Activated CD4-positive, alpha-beta T cell treated with anti-CD3 and anti-CD28 coated beads for 4 hours (primary cell): ENCODE results near the gene CDCA7.
A peak's percentile ranks its signal among the peaks of the same experiment; 100 is the strongest.
"Not testable (repeated sequence)": the region's sequence is repeated elsewhere in the genome, so short reads cannot be mapped to it uniquely, and the experiment has no call there.

ENCODE experiments used
- DNase-seq, 2 donors: peaks; one replicate each; pipeline ENCODE4 v3.0.0-alpha.2; 2020

CDCA7 gene

DNA sequence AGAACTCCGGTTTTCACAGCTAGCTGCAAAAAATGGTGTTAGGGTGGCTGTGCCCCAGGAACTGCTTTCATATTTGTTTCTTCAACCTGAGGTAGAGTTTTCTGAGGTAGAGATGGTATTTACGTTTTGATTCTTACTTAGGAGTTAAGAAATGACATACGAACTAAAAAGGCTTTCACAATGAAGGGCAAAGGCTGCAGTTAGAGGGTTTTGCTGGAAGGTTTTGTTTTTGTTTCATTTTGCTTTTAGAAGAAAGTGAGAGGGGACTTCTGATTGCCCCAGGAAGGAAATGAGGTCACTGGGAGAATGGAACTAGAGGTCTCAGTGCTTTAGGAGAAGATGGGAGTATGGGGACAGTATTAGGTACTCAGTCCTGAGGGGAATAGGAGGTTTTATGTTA is 15.5 kb downstream of the CDCA7 start:
- no peak for DNase-seq

DNA sequence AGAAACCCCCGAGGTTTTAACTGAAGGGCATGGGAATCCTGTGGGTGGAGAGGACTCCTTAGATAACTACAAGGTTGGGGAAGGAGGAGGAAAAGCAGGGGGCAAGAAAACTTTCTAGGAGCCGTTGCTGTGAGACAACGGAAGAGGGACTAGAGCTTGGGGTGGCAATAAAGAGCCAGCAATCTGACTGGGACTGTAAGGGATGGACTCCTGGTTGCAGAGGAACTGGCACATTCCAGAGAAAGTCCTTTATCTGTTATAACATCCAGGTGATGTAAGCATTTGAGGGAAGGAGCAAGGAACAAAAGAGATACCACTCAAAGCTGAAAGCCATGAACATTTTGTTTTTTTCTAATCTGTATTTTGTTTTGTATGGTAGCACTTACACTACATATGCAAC is 16.4 kb downstream of the CDCA7 start:
- DNase-seq = no peak

DNA sequence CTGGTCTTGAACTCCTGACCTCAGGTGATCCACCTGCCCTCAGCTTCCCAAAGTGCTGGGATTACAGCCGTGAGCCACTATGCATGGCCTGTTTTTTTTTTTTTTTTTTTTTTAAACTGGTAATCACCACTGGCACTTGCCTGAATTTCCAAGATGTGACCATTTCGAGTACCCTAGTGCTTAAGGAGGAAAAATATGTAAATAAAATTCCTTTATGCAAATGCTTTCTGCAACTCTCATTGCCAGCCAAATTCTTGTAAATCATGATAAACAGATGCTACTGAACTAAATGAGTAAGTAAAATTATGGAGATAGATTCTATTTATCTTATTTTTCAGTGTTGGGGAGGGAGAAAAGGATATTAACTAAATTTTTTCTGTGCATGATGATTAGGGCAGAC is 18.6 kb downstream of the CDCA7 start:
- DNase-seq = no peak

DNA sequence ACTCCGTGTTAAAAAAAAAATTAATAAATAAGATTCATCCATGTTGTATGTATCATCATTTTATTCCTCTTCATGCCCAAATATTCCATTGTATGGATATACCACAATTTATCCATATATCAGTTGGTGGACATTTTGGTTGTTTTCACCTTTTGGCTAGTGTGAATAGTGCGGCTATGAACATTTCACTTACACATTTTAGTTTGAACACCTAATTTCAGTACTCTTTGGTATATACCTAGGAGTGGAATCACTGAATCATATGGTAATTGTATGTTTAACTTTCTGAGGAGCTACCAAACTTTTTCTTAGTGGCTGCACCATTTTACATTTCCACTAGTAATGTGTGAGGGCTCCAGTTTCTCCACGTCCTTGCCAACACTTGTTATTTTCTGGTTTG is 20.0 kb downstream of the CDCA7 start:
- DNase-seq = no peak

DNA sequence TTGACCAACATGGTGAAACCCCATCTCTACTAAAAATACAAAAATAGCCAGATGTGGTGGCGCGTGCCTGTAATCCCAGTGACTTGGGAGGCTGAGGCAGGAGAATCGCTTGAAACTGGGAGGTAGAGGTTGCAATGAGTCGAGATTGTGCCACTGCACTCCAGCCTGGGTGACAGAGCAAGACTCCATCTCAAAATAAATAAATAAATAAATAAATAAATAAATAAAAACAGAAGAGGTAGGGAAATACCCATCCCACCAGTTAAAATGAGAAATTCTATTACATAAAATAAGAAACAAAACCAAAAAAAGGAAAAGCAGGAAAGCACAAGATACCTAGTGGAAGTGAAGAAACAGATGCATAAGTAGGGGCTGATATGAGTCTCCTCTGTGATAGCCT is 30.9 kb downstream of the CDCA7 start:
- not testable (repeated sequence) for DNase-seq

DNA sequence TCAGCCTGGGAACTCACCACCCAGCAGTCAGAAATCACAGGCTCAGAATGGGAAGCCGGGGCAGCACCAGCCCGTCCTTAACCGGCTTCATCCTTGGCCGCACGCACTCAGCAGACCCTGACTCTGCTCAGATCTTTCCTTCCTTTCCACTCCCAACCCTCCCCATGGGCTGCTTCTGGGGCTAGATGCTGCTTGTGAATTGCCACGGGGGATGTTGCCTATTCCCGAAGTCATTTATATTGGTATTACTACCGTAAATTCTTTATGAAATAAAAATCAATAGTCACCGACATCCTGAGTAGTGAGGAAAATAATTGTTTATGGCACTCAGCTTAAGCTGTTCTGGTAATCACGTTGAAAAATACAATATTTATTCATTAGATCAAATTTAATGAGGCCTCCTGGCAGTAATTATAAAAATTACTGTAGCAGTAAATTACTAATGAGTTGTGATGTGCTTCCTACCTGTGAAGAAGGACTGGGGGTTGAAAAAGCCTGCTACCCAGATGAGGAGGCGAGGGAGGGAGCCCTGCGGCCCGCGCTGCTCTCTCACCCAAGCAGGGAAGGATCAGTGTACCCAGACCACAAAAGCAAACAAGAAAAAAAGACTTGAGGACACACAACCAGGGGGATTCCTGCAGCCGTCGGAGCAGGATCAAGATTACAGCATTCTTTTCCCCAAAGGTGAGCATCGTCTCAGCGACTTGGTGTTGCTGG is 31.5 kb downstream of the CDCA7 start:
- DNase-seq = no peak

DNA sequence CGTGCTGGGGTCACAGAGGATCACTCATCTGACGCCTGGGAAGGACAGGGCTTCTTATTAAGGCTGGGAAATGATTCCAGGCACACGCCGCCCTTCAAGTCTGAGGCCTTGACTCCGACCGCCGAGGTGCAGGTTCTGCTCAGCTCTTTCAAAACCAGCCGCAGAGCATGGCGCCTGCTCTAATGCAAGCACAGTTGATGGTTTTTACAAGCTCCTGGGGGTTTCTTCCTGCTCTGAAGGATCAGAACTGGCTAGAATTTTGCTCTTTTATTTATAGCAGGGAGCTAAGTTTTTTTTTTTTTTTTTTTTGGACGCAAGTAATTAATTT is 32.0 kb downstream of the CDCA7 start:
- DNase-seq = no peak

DNA sequence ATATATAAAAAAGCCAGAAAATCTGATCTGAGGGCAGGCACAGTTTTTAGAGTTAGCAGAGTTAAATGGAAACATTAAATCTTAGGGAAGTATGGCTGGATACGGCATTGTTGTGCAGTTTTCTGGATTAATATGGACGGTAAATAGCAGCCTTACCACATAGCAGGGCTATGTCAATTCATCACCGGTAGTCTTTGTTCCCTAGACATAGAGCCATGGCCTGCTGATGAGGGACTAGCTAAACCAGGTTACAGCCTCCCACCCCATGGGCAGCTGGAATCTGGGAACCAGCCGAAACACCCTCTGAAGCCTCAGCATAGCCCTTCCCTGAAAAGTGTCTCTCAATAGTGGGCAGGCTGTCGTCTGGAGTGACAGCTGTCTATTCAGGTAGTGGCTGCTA is 32.4 kb downstream of the CDCA7 start:
- DNase-seq = no peak

DNA sequence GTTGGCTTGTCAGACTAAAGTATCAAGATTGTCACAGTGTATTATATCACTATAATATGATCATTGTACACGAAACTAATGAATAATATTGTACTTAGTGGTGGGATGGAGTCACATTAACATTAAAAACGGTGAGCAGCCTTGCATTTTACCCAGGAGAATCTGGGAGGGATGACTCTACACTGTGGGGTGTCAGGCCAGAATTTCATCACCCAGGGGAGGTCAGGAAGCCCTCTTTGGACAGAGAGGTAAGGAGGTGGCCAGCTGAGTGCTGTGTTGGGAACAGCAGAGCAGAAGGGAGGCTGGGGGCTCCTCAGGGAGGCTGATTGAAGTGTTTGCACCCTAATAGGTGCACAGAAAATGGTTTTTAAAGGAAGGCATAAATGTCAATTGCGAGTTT is 33.0 kb downstream of the CDCA7 start:
- no peak for DNase-seq

DNA sequence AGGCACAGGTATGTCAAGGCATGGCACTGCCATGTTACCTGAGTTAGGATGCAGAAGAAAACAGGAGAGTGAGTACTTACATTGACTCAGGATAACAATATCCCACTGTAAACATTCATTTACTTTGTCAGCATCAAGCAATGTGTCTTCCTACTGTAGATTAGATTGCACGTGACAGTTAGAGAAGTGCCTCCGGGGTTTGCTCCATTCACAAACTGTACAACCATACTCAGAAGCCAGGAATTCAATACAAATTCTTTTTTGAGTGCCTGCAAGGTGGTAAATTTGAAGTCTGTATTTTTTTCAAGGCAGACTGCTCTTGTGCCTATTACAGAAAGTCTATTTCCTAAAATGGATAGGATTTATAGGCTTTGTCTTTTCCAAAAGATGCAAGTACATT is 34.1 kb downstream of the CDCA7 start:
- DNase-seq = no peak

DNA sequence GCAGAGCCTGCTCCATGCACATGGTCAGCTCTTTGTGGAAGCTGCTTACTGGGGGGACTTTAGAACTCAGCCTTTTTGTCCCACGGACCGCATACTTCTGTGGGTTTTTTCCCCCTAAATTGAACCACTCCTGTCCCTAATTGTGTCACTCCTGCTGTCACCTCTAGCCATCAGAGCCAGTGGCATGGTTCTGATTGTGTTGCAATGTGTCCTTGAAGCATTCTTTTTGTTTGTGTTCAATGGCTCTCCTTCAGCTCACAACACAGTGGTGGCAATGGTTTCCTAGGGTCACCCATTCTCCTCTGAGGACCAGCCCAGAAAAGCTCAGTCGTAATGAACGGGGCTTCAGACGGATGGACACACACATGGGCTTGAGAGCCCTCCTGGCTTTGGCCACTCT is 35.4 kb downstream of the CDCA7 start:
- no peak for DNase-seq

DNA sequence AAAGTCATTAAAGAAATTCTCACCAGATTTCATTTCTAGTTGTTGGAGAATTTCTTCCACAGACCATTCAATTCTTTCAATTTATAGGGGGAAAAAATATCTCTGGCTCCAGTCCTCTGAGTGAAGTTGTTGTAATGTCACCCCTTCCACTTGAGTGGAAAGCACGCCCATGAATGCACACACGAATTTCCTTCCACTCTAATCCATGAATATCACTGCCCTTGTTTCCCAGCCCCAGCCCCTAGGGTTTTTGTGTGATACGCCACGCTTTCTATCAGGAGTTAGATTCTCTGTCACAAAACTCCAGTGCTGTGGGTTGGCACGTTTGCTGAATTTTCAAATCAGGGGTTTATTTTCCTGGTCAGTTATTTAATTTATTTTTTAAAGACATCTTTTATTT is 38.1 kb downstream of the CDCA7 start:
- DNase-seq = no peak

DNA sequence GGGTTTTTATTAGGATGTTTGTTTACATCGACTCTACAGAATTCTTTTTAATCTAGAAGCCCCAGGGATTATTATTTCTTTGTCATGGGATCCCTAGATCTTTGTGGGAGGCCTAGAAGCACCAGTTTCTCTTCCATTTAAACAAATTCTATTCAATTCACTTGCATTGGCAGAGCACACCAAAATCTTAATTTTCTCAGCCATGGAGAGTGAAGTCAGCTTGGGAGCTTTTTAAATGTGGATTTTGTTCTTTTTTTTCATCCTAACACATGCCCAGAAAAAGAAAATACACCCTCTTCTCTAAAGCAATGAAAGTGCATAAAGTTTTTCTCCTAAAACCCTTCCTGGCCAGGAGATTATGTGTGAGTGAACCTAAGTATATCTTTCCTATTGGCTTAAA is 38.5 kb downstream of the CDCA7 start:
- no peak for DNase-seq

DNA sequence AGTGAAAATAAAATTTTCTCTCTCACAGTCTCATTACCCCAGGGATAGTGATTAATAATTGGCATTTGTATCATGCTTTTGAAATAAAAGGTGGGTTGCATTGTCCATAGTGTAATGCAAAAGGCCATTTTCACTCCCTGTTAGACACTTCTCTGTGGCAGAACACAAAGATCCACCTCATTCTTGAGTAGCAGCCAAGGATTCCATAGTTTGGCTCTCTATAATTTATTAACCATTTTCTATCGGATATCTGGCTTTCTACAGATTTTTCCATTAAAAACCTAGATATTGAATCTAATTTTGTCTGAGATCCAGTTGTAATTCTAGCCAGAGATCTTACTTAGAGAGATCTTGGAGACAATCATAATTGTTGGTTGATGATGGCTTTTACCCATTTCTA is 39.0 kb downstream of the CDCA7 start:
- no peak for DNase-seq

DNA sequence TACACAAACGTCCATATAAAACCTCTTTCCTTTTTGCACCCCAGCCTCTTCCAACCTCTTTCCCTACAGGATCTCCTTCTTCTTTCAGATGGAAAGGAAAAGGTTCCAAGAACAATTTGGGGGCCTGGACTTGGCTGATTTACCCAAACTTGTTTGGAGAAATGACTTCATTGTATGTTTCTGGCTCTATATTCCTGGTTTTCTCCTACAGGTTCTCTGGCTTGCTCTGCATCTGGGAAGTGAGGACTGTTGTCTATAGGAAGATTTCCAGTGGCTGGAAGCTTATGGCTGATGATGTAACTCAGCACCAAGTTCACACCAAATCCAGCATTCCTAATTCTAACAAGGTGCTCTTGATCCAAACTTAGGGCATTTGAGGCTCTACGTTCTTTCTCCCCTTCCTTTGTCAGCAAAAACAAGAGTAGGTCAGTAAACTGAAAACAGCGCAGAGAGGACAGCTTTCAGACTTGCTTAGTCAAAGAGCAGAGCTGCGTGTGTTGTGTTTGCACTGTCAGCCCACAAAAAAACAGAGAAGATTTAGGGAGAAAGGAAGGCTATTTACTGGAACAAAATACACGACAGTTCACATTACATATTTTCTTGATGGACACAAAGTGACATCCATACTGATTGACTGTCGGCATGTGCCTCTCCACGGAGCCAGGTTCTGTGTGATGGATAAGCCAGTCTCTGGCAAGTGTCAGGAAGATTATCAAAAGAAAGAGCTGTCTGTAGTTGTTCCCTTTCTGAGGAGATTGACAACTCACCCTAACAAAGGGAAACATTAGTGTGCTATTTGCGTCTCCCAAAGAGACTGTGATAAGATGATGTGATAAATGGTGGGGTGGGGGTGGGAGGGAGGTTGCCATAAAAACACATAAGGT is 39.7 kb downstream of the CDCA7 start:
- DNase-seq = no peak

DNA sequence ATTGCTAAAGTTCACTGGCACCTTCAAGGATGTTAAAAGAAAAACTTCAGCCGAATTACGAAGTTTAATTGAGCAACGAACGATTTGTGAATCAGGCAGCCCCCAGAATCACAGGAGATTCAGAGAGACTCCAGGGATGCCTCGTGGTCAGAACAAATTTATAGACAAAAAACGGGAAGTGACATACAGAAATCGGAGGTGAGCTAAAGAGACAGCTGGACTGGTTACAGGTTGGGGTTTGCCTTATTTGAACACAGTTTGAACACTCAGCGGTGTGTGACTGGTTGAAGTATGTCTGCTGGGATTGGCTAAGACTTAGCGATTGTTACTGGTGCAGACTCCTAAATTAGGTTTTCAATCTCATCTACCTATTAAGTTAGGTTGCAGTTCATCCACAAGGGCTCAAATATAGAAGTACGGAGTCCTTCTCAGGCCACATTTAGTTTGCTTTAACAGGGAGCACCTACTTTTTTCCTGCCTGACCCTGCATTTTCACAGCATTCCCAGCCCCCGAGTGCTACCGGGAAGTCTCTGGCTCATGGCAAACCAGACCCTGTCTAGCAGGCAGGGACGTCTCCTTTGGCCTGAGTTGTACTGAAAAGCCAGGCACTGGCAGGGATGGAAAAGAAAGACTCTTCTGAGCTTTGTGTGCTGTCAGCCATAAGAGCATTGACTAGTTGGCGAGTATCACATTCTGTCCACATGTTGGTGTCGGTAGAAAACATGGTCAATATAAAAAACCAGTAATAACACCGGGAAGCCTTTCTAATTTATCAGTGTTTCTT is 41.1 kb downstream of the CDCA7 start:
- DNase-seq = no peak

DNA sequence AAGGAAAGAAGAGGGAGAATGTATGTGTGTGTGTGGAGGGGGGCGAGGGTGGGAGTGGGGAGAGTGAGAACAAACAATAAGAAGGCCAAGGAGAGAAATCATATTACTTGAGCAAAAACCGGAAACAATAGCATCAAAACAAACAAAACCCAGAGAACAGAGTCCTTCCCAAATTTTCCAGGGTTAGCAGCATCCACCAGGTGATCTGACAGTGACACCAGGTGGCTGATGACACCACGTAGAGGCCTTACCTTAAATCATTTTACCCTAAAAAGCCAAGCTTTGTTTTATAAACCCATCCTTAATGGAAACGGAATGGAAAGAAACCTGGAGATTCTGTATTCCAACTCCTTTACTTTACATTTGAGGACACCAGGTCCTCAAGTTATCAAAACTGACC is 42.9 kb downstream of the CDCA7 start:
- no peak for DNase-seq

DNA sequence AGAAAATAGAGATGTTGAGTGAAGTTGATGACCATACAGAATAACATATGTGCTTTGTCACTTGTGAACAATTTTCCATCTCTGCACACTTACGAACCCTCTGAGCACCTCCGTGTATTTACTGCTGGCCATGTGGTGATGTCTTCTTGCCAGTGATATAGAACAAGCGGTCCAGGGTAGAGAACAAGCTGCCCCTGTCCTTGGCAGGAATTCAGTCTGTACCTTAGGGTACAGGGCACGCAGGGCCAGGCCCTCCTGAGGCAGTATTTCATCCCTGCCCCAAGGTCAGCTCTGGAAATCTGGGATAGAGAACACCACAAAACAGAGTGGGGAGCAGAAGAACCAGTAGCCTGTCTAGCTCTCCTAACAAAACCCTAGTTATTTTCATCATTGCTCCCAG is 44.6 kb downstream of the CDCA7 start:
- no peak for DNase-seq

DNA sequence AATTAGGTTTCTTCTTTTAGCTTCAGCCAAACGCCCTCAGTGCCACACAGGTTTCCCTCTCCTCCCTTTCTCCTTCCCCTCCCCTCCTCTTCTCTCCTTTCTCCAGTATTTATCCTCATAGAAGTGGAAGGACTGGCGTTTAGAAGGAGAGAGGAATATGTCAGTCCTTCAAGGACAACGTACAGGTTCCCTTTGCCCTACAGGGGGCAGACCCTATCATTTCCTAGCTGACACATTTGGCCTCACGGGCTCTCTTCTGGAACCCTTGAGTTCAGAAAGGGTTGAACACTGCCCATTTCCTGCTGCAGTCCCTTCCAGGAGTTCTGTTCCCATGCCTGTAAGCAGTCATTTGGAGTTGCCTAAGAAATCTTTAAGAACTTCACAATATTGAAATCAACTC is 46.1 kb downstream of the CDCA7 start:
- DNase-seq = no peak

DNA sequence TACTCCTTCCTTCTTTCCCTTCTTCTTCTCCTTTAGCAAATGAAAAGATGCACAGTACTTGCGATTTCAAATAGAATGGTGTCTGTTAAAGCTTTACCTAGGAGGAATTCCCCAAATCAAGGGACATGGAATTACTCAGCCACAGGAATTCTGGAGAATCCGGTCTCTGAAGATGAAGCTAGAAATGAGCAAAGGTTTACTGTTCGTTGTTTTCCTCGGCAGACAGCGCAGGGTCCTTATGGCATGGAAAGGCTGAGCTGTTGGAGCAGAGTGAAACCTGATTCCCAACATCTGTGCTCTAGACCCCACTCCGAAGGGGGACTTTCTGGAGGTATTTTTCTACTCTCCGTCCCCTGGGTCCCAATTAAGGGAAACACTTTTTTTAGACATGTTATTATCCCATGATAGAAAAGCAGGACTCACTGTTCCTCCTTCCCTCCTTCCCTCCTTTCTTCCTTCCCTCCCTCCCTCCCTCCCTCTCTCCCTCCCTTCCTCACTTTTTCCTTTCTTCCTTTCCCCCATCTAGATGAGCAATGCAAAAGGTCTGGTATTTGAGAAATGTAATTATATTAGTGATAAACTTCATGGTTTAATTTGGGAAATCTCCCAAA is 47.1 kb downstream of the CDCA7 start:
- DNase-seq = no peak

DNA sequence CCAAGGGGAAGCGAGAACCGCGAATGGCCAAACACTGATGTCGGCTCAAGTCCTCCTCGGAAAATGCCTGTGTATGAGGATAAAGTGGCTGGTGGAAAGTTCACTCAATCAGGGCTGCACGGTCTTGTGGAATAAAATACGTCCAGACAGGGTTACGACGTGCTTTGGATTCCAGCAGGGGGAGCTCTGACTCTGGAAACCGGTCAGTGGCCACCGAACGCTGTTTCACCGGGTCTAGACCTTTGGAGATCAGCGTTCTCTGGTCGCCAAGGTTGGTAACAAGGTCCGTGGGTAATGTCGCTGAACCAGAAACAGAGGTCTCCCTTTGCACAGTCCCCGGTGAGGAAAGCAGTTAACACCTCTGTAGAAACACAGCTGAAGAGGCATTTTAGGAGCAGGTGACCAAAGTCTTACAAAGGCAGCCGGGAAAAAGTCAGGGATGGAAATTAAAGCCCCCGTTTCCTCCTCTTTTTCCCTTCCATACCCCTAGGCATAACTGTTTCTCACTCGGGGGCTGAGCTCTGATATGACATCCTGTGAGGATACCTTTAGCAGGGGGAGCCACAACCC is 47.8 kb downstream of the CDCA7 start:
- peak; percentile 63 to 72 for DNase-seq

DNA sequence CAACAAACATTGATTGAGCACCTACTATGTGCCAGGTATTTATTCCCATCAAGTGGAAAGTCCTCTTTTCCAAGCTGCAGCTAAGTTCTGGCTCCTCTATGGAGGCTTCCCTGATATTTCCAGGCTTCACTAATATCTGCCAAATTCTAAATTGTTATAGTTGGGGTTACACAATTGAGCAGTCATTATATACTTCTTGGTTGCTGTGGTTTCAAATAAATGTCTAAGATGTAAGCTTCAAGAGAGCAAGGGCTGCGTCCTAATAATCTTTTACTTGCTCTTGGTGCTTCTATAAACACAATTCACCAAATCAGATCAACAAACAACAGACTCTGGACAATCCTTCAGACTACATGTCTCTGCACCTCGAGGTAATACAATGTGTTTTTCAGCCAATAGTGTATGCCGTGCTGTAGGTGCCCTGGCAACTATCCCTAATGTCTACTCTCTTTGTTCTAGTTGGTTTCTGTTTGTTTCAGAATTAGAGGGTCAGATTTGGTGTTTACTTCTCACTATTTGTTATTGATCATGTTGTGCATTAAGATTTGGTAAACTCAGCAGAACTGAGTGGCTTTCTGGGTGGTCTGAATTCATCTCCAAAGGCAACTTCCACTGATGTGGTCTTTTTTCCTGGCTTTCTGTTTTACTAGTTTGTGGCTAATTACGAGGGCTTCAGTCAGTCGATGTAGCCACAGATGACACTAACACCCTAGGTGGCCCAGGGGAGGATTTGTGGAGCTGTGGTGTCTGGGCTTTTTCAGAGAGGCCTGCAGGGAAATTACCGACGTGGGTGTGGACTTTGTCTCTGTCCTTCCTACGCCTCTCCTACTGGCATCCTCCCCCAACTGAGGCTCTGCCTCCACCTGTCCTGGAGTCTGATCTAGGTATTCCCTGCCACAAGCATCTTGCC is 50.4 kb downstream of the CDCA7 start:
- DNase-seq = no peak
